Hepatocyte (in vitro differentiated cells): ENCODE data around the gene ITGB7. TPM values are rescaled to one million over a fixed set of nuclear protein-coding genes. Genes with fewer than 3 reads are reported as not detected.

ENCODE experiments used
- DNase-seq: peaks from one replicate; pipeline ENCODE4 v3.0.0-alpha.2; 2016; ENCODE audit warnings: low spot score
- H2AFZ ChIP-seq: fragments of 200-600 bp; sonication (generic); 2 replicates; pipeline ENCODE4 v1.6.0; 2016; ENCODE audit warnings: antibody characterized with exemption, mild to moderate bottlenecking
- H3K27ac ChIP-seq: fragments of 200-600 bp; sonication (generic); 2 replicates; pipeline ENCODE4 v1.5.1; 2016; ENCODE audit warnings: mild to moderate bottlenecking
- H3K27me3 ChIP-seq: fragments of 200-600 bp; sonication (generic); 2 replicates; pipeline ENCODE4 v1.6.1; 2016
- H3K36me3 ChIP-seq: fragments of 200-600 bp; sonication (generic); replicated peaks from 2 replicates; pipeline ENCODE4 v1.5.1; 2016; ENCODE audit warnings: low read depth; ENCODE audit not compliant: insufficient read depth
- H3K4me1 ChIP-seq: fragments of 200-600 bp; sonication (generic); 2 replicates; pipeline ENCODE4 v1.5.1; 2016; ENCODE audit warnings: mild to moderate bottlenecking, moderate library complexity; ENCODE audit not compliant: insufficient read depth
- H3K4me2 ChIP-seq: fragments of 200-600 bp; sonication (generic); 2 replicates; pipeline ENCODE4 v1.6.0; 2016
- H3K4me3 ChIP-seq: fragments of 200-600 bp; sonication (generic); 2 replicates; pipeline ENCODE4 v1.5.1; 2016; ENCODE audit warnings: mild to moderate bottlenecking
- H3K79me2 ChIP-seq: fragments of 200-600 bp; sonication (generic); 2 replicates; pipeline ENCODE4 v1.6.0; 2017; ENCODE audit warnings: mild to moderate bottlenecking
- H3K9me2 ChIP-seq: fragments of 200-600 bp; sonication (generic); replicated peaks from 2 replicates; pipeline ENCODE4 v1.6.0; 2017; ENCODE audit warnings: mild to moderate bottlenecking; ENCODE audit not compliant: insufficient read depth
- H3K9me3 ChIP-seq: fragments of 200-600 bp; sonication (generic); 2 replicates; pipeline ENCODE4 v1.5.1; 2016; ENCODE audit warnings: low read depth, mild to moderate bottlenecking
- H4K20me1 ChIP-seq: fragments of 200-600 bp; sonication (generic); 2 replicates; pipeline ENCODE4 v1.6.0; 2016; ENCODE audit warnings: mild to moderate bottlenecking; ENCODE audit not compliant: insufficient read depth, poor library complexity, severe bottlenecking
- EZH2 ChIP-seq: fragments of 200-600 bp; sonication (generic); IDR thresholded peaks from 2 replicates; pipeline ENCODE4 v1.6.1; 2016; ENCODE audit warnings: antibody characterized with exemption, mild to moderate bottlenecking, borderline replicate concordance
- EZH2phosphoT487 ChIP-seq: fragments of 200-600 bp; sonication (generic); IDR thresholded peaks from one replicate; pipeline ENCODE4 v1.6.1; 2018; ENCODE audit warnings: antibody characterized with exemption, mild to moderate bottlenecking, low read depth, moderate library complexity; ENCODE audit not compliant: unreplicated experiment, severe bottlenecking
- WGBS: methylation state at CpG from one replicate; pipeline ENCODE4 v1.1.6; 2016; ENCODE audit warnings: low lambda C conversion rate; ENCODE audit errors: missing lambda C conversion rate; 5-methylcytosine and 5-hydroxymethylcytosine counted together
- polyA plus RNA-seq: library from polyadenylated mRNA; unstranded; fragments of >200 nt; fragmentation: Nextera tagmentation; extraction: Ambion mirVana; gene quantifications from 2 replicates; pipeline ENCODE4 v1.2.1, GENCODE V29; 2016
- total RNA-seq: library from RNA; depleted of rRNA; stranded (reverse); fragments of >200 nt; gene quantifications from 2 replicates; pipeline ENCODE4 v1.2.3, GENCODE V29; 2014
- TF ChIP-seq, protein P1 (sequence below): fragments of 200-600 bp; sonication (generic); IDR thresholded peaks from 2 replicates; pipeline ENCODE4 v1.5.1; 2016; ENCODE audit warnings: antibody characterized with exemption, mild to moderate bottlenecking; ENCODE audit not compliant: poor library complexity

Gene ITGB7
- total and polyA plus RNA-seq, 2 experiments from 2014 or later = 0.23 TPM; not detected in 1

- no peaks in the 10 kb centered on the region for H3K9me3 ChIP-seq
- no peak for DNase-seq
- no peak overlapping the region for H3K4me2 ChIP-seq
- H3K27me3 ChIP-seq = no peaks in the 10 kb centered on the region
- H3K79me2 ChIP-seq = no peaks in the 10 kb centered on the region
- no peak overlapping the region for H3K27ac ChIP-seq
- H3K4me3 ChIP-seq = no peak overlapping the region
- no peaks in the 10 kb centered on the region for H3K36me3 ChIP-seq
- H4K20me1 ChIP-seq = no peaks in the 10 kb centered on the region
- TF ChIP-seq, protein P1, sequence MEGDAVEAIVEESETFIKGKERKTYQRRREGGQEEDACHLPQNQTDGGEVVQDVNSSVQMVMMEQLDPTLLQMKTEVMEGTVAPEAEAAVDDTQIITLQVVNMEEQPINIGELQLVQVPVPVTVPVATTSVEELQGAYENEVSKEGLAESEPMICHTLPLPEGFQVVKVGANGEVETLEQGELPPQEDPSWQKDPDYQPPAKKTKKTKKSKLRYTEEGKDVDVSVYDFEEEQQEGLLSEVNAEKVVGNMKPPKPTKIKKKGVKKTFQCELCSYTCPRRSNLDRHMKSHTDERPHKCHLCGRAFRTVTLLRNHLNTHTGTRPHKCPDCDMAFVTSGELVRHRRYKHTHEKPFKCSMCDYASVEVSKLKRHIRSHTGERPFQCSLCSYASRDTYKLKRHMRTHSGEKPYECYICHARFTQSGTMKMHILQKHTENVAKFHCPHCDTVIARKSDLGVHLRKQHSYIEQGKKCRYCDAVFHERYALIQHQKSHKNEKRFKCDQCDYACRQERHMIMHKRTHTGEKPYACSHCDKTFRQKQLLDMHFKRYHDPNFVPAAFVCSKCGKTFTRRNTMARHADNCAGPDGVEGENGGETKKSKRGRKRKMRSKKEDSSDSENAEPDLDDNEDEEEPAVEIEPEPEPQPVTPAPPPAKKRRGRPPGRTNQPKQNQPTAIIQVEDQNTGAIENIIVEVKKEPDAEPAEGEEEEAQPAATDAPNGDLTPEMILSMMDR = no peak
- TF ChIP-seq EZH2phosphoT487 (no peak), EZH2 (no peak)
- H3K9me2 ChIP-seq = no peaks in the 10 kb centered on the region
- 33% methylated on average over 1 of the region's 1 CpG for WGBS
- H2AFZ ChIP-seq = no peak overlapping the region
- H3K4me1 ChIP-seq = no peaks in the 10 kb centered on the region
Observed at GRCh38 chr12:53244337-53244736, 37.3 kb upstream of the ITGB7 start.

DNA sequence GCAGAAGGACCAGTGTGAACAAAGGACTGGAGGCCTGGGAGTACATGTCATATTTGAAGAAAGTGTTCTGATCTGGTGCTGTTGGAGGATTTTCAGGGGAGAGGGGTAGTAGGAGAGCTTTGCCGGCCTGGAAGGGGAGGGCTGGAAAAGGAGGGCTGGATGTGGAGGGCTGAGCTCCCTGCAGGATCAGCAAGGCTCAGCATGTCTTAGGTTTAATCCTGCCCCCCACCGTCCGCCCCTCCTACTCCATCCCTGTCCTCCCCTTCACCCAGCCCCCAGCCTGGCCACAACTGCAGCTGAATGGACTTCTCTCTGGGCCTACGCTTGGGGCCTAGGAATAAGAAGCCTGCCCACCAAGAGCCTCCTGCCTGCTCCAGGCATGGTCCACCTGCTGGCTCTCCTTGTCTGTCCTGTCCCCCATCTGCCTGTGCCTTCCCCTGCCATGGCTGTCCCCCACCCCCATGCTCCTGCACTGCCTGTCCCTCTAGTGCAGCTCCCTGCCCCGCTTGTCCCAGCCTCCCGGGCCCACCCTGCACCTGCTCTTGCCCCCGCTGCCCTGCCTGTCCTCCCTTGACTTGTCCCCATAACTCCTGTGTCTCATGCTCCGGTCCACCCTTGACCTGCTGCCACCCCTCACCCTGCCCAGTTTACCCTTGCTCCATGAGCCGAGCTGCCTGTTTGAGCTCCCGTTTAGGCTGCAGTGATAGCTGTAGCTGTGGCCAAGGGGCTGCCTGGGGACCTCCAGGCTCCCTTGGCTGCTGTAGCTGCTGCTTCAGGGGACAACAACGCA, 34.8 kb upstream of the ITGB7 start:
- H3K4me2 ChIP-seq = no peak overlapping the region
- H3K9me3 ChIP-seq = no peaks in the 10 kb centered on the region
- no peak overlapping the region for H3K4me3 ChIP-seq
- no peaks in the 10 kb centered on the region for H3K27me3 ChIP-seq
- H3K9me2 ChIP-seq = no peaks in the 10 kb centered on the region
- H3K27ac ChIP-seq = no peak overlapping the region
- no peak for DNase-seq
- H3K36me3 ChIP-seq = no peaks in the 10 kb centered on the region
- H3K79me2 ChIP-seq = no peaks in the 10 kb centered on the region
- no peak overlapping the region for H2AFZ ChIP-seq
- no peaks in the 10 kb centered on the region for H3K4me1 ChIP-seq
- no peaks in the 10 kb centered on the region for H4K20me1 ChIP-seq
- WGBS = 77% methylated on average over 11 of the region's 11 CpGs
- TF ChIP-seq, protein P1 = no peak
- TF ChIP-seq EZH2 (no peak), EZH2phosphoT487 (no peak)

DNA sequence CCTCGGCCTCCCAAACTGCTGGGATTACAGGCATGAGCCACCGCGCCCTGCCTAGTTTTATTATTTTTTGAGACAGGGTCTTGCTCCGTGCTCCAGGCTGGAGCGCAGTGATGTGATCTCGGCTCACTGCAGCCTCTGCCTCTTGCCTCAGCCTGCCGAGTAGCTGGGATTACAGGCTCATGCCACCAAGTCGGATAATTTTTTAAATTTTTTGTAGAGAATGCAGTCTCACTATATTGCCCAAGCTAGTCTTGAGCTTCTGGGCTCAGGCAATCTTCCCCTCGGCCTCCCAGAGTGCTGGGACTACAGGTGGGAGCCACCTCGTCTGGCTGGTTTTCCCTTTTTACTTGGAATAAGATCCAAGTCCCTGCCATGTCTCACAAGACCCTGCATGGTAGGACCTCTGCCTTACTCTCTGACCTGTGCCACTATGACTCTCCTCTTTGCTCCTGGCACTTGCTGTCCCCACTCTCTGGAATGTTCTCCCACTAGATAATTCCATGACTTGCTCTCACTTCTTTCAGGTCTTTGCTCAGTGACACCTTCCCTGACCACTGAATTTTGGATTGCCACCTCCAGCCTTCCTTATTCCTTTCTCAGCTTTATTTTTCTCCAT, 32.7 kb upstream of the ITGB7 start:
- WGBS = 86% methylated on average over 10 of the region's 10 CpGs
- H3K79me2 ChIP-seq = no peaks in the 10 kb centered on the region
- H3K9me2 ChIP-seq = no peaks in the 10 kb centered on the region
- H2AFZ ChIP-seq = no peak overlapping the region
- H3K9me3 ChIP-seq = no peaks in the 10 kb centered on the region
- no peaks in the 10 kb centered on the region for H3K4me1 ChIP-seq
- no peaks in the 10 kb centered on the region for H3K36me3 ChIP-seq
- no peak overlapping the region for H3K27ac ChIP-seq
- no peak overlapping the region for H3K4me3 ChIP-seq
- no peak for DNase-seq
- no peaks in the 10 kb centered on the region for H3K27me3 ChIP-seq
- no peak overlapping the region for H3K4me2 ChIP-seq
- no peaks in the 10 kb centered on the region for H4K20me1 ChIP-seq
- TF ChIP-seq EZH2 = no peak
- TF ChIP-seq EZH2phosphoT487 = no peak
- TF ChIP-seq, protein P1 = no peak
